GM18499 (cell line): ENCODE measurements around the gene ACSL3.
"Not testable (repeated sequence)": the region's sequence is repeated elsewhere in the genome, so short reads cannot be mapped to it uniquely, and the experiment has no call there.

Experiments used
- ATAC-seq: cut with Tn5 transposase; IDR thresholded peaks from one replicate; pipeline ENCODE4 v1.9.1; 2021; ENCODE audit warnings: moderate number of reproducible peaks; ENCODE audit not compliant: insufficient read depth, unreplicated experiment

The ACSL3 gene

DNA sequence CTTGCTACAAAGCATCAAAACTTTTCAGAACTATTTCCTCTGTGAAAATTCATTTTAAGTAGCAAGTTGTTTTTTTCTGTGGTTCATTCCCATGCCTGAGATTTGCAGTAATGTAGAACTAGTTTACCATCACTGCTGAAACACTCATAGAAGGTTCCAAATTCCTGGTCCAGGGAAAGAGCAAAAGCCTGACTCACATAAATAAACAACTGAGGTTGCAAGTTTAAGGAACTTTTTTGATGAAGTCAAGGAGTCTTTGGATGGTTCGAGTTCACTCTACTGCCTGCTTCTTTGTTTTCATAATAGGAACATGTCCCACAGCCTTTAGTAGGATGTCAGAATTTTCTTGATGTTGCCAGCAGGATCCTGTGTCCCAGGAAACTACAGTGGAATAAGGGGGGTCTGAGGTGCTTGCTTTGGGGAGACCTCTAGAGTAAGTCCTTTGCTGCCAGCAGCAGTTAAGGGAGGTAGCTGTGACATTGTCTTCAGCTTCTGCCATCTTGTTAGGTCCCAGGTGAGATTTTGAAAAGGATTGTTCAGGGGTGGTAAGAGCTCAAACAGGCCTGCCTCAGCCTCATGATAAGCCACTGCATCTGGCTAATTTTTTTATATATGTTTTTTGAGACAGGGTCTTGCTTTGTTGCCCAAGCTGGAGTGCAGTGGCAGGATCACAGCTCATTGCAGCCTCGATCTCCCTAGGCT is 43.9 kb downstream of the ACSL3 start:
- ATAC-seq, result no peak

- ATAC-seq, result no peak
These were observed 46.2 kb downstream of the ACSL3 start for GRCh38 chr2:222907048-222907447.

DNA sequence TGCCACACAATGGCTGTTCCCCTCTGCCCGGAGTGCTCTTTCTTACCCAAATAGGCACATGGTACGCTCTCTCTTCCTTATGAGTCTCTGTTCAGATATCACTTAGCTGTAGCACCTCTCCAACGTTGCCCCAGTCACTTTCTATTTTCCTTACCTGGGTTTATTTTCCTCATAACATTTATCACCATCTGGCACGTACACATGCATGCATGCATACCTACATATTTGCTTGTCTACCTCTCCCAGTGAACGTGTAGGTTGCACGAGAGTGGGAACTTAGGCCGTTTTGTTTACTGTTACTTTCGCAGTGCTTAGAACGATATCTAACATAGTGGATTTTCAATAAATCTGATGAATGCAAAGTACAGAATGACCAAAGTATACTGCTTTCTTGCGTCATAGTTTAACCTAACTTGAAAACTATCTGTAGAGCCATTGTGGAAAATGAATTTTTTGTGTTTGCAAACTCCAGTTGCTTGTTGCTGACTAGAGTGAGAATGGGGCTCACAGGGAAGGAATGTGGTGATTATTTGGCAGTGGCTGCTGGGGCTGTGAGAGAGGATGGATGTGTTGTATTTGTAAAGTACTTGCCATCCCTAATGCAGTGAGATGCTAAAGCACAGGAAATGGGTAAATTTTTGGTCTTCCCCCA is 47.1 kb downstream of the ACSL3 start:
- ATAC-seq, result no peak

DNA sequence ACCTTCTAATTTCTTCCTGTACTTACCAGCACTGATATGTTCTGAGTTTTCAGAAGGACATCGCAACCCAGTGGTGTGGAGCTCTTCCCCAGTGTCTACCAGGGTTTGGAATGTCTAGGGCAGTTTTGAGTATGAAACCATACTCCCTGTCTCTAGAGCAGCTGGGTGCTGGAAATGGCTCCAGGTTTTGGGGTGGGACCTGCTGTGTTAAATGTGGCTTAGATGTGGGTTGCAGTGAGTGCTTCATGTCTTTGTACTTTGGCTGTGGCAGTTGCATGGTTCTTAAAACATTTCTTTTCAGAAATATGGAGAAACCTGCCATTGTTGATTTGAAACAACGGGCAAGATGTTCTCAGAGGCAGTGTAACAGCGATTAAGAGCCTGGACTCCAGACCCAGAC is 48.5 kb downstream of the ACSL3 start:
- no peak for ATAC-seq

- peak; percentile 99 for ATAC-seq
These were observed 51.3 kb downstream of the ACSL3 start for GRCh38 chr2:222912117-222912516.

DNA sequence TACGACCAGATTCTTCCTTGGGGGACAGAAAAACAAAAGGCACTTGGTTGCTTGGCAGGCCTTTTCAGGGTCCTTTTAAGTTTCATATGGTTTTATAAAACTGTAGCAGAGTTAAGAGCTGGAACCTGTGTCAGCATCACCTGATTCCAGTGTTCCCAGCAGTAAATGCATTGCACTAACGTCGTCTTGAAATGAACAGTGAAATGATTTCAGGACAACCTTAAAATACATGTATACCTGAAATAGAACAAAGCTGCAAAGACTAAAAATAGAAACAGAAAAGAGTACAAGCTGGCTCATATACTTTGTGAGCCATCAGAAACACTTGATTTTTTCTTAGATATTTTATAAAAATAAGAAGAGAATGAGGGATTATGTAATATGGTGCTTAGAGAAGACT is 51.9 kb downstream of the ACSL3 start:
- ATAC-seq, result no peak

GRCh38 chr2:222915092-222915957 is 54.5 kb downstream of the ACSL3 start:
- no peak for ATAC-seq

DNA sequence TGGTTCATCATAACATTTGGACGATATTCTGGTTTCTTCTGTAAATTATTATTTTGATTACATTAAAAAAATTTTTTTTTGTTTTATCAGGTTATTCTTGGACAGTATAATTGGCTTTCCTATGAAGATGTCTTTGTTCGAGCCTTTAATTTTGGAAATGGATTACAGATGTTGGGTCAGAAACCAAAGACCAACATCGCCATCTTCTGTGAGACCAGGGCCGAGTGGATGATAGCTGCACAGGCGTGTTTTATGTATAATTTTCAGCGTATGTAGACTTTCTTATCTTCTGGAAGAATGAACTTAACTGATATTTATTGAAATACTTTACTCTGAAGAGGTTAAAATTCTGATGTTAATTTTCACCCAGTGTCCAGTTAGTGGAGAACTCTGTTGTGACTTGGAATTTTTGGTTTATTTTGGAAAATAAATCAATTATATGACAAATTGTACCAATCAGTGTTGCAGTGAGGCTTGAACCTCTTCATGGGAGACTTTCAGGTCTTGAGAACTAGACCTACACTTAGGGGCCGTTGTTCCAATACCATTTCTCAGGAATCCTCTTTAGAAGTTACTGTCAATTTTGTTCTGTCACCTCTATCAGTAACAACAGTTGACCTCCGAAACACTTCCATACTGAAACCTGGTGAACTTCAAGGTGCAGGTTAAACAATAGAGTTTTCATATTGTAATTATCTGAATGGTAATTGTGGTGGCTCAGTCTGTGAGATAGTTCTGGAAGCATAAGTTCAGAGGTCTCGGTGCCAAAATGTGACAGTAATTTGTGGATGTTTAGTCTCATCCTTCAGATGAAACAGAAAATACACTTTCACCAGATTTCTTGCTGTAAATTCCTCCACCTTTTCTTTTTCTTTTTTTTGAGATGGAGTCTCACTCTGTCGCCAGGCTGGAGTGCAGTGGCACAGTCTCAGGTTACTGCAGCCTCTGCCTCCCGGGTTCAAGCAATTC is 55.7 kb downstream of the ACSL3 start:
- no peak for ATAC-seq

DNA sequence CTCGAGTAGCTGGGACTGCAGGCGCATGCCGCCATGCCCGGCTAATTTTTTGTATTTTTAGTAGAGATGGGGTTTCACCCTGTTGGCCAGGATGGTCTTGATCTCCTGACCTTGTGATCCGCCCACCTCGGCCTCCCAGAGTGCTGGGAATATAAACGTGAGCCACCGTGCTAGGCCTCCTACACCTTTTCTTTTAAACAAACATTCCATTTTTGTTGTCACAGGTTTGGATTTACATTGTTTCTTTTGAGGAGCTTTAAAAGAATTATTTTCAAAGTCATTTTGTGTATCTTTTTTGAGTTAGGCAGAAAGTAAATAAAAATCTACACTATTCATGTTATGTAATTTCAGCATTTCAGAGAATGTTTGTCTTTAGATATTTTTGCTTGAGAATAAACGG is 56.4 kb downstream of the ACSL3 start:
- not testable (repeated sequence) for ATAC-seq

- no peak for ATAC-seq
These were observed 59.1 kb downstream of the ACSL3 start for GRCh38 chr2:222919841-222920526.

- ATAC-seq, result no peak
These were observed 59.9 kb downstream of the ACSL3 start for GRCh38 chr2:222920657-222921186.

DNA sequence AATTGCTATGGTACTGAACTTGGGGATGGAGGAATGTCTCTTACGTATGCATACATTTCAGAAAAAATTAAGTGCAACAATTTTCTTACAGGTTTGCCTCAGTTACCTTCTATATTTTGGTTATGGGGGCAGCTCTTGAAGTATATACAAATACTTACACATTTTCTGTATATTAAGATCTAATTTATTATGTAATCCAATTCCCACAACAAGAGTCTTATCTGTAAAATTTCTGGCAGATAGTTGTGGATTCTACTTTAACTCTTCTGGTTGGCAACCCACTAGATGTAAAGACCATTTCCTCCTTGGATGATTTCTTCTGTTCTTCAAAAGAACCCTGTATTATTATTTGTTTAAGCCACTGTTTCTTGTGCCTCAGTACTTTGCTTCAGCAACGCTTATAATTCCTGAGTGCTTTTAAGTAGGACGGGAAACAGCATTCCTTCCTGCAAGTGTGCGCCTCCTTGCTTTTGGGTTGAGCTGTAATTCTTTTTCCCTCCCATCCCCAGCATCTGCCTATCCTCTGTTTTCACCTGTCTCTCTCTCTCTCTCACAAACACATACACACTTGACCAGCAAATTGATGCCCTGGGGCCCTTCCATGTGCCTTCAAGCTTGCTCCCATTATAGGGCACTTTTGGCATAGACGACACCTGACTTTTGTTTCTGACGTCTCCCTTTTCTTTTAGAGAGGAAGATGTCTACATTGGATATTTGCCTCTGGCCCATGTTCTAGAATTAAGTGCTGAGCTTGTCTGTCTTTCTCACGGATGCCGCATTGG is 61.4 kb downstream of the ACSL3 start:
- ATAC-seq, result no peak

GRCh38 chr2:222926915-222927314 is 66.1 kb downstream of the ACSL3 start:
- no peak for ATAC-seq

- no peak for ATAC-seq
These were observed 66.8 kb downstream of the ACSL3 start for GRCh38 chr2:222927600-222927999.

- no peak for ATAC-seq
These were observed 67.5 kb downstream of the ACSL3 start for GRCh38 chr2:222928335-222928734.

- ATAC-seq, result no peak
These were observed 70.0 kb downstream of the ACSL3 start for GRCh38 chr2:222930862-222931261.

DNA sequence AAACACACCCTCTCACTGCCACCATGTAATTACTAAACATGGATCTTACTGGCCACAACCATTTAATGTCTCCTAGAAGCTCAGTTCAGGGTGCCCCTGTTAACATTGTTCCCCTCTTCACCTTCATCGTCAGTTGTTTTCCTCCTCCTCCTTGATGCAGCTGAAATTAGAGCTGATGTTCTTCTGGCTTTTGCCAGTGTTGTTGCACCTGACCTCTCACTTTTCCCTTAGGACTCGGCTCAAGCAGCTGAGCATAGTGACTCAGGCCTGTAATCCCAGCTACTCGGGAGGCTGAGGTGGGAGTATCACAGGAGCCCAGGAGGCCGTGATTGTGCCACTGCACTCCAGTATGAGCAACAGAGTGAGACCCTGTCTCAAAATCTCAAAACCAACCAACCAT is 70.8 kb downstream of the ACSL3 start:
- ATAC-seq, result no peak

GRCh38 chr2:222933458-222933857 is 72.6 kb downstream of the ACSL3 start:
- ATAC-seq, result no peak
